GM23338 (cell line): ENCODE data around the gene YPEL3. TPM values are rescaled to one million over a fixed set of nuclear protein-coding genes. Genes with fewer than 3 reads are reported as not detected.

Experiments
- ATAC-seq: fragments of 200-7000 bp; cut with Tn5 transposase; 3 replicates; pipeline ENCODE4 v1.9.1; 2020
- DNase-seq: peaks from one replicate; pipeline ENCODE4 v3.0.0-alpha.2; 2015; ENCODE audit warnings: low spot score
- H2AFZ ChIP-seq: fragments of 200-600 bp; sonication (generic); 2 replicates; pipeline ENCODE4 v1.8.0; 2016; ENCODE audit warnings: antibody characterized with exemption, mild to moderate bottlenecking, moderate library complexity
- H3F3A ChIP-seq: fragments of 200-600 bp; sonication (generic); replicated peaks from 2 replicates; pipeline ENCODE4 v1.8.0; 2017; ENCODE audit warnings: antibody characterized with exemption, mixed run types, low read depth
- H3K27ac ChIP-seq: fragments of 200-600 bp; sonication (generic); 2 replicates; pipeline ENCODE4 v1.6.1; 2016; ENCODE audit warnings: low read depth
- H3K27me3 ChIP-seq: fragments of 200-600 bp; sonication (generic); 2 replicates; pipeline ENCODE4 v1.8.0; 2016; ENCODE audit warnings: mild to moderate bottlenecking, mixed run types, moderate library complexity; ENCODE audit not compliant: insufficient read depth
- H3K36me3 ChIP-seq: fragments of 200-600 bp; sonication (generic); 2 replicates; pipeline ENCODE4 v1.8.0; 2016; ENCODE audit warnings: mild to moderate bottlenecking; ENCODE audit not compliant: insufficient read depth
- H3K4me1 ChIP-seq: fragments of 200-600 bp; sonication (generic); 2 replicates; pipeline ENCODE4 v1.8.0; 2016; ENCODE audit warnings: mild to moderate bottlenecking, moderate library complexity; ENCODE audit not compliant: insufficient read depth
- H3K4me2 ChIP-seq: fragments of 200-600 bp; sonication (generic); 2 replicates; pipeline ENCODE4 v1.7.1; 2017; ENCODE audit warnings: mixed run types
- H3K4me3 ChIP-seq: fragments of 200-600 bp; sonication (generic); 2 replicates; pipeline ENCODE4 v1.6.1; 2016; ENCODE audit warnings: mixed run types
- H3K79me2 ChIP-seq: fragments of 200-600 bp; sonication (generic); replicated peaks from 2 replicates; pipeline ENCODE4 v1.8.0; 2017; ENCODE audit warnings: mild to moderate bottlenecking; ENCODE audit not compliant: insufficient read depth
- H3K9me2 ChIP-seq: fragments of 200-600 bp; sonication (generic); 2 replicates; pipeline ENCODE4 v1.8.0; 2017; ENCODE audit not compliant: insufficient read depth
- H4K20me1 ChIP-seq: fragments of 200-600 bp; sonication (generic); replicated peaks from 2 replicates; pipeline ENCODE4 v1.8.0; 2017; ENCODE audit warnings: mild to moderate bottlenecking; ENCODE audit not compliant: insufficient read depth
- H3K27ac Mint-ChIP-seq: 2 replicates; pipeline ENCODE4 v1.8.0; 2020; ENCODE audit warnings: inconsistent platforms, mild to moderate bottlenecking, moderate library complexity, mixed read lengths
- H3K27me3 Mint-ChIP-seq: 3 replicates; pipeline ENCODE4 v1.8.0; 2022; ENCODE audit warnings: low read depth, mild to moderate bottlenecking, moderate library complexity, mixed read lengths, inconsistent platforms; ENCODE audit not compliant: insufficient read depth, poor library complexity
- H3K36me3 Mint-ChIP-seq: 3 replicates; pipeline ENCODE4 v1.8.0; 2021; ENCODE audit warnings: low read depth, mild to moderate bottlenecking, inconsistent platforms, moderate library complexity, mixed read lengths
- H3K4me1 Mint-ChIP-seq: 3 replicates; pipeline ENCODE4 v1.8.0; 2020; ENCODE audit warnings: mild to moderate bottlenecking, inconsistent platforms, mixed read lengths
- H3K4me3 Mint-ChIP-seq: 3 replicates; pipeline ENCODE4 v1.8.0; 2021; ENCODE audit warnings: moderate library complexity, mild to moderate bottlenecking, inconsistent platforms, mixed read lengths
- H3K9me3 Mint-ChIP-seq: 3 replicates; pipeline ENCODE4 v1.8.0; 2020; ENCODE audit warnings: moderate library complexity, mild to moderate bottlenecking, inconsistent platforms, mixed read lengths
- CREB1 ChIP-seq: fragments of 250-450 bp; sonication (Bioruptor Pico); IDR thresholded peaks from 2 replicates; pipeline ENCODE4 v1.5.0; 2020; ENCODE audit warnings: low read depth, mild to moderate bottlenecking, moderate library complexity
- EZH2phosphoT487 ChIP-seq: fragments of 200-600 bp; sonication (generic); IDR thresholded peaks from one replicate; pipeline ENCODE4 v1.8.1; 2018; ENCODE audit warnings: antibody characterized with exemption; ENCODE audit not compliant: unreplicated experiment
- NANOG ChIP-seq: IDR thresholded peaks from 2 replicates; pipeline ENCODE4 v1.6.1; 2016; ENCODE audit warnings: antibody characterized with exemption, borderline replicate concordance
- STAT1 ChIP-seq: IDR thresholded peaks from one replicate; pipeline ENCODE4 v1.6.1; 2016; ENCODE audit warnings: antibody characterized with exemption; ENCODE audit not compliant: unreplicated experiment
- ZNF114 ChIP-seq: fragments of 250-450 bp; sonication (Bioruptor Pico); IDR thresholded peaks from 2 replicates; pipeline ENCODE4 v1.5.0; 2020; ENCODE audit warnings: mild to moderate bottlenecking, moderate library complexity
- ZNF331 ChIP-seq: fragments of 250-450 bp; sonication (Bioruptor Pico); IDR thresholded peaks from 2 replicates; pipeline ENCODE4 v1.5.0; 2020; ENCODE audit warnings: low read depth, mild to moderate bottlenecking, moderate library complexity
- polyA plus RNA-seq: library from polyadenylated mRNA; unstranded; fragments of >200 nt; fragmentation: Nextera tagmentation; extraction: Ambion mirVana; gene quantifications from 2 replicates; pipeline ENCODE4 v1.2.1, GENCODE V29; 2016
- total RNA-seq: library from RNA; depleted of rRNA; stranded (reverse); fragments of >200 nt; shearing (Covaris generic); gene quantifications from 2 replicates; pipeline ENCODE4 v1.2.3, GENCODE V29; 2014
- TF ChIP-seq, protein P1 (sequence below): fragments of 250-450 bp; sonication (Bioruptor Pico); IDR thresholded peaks from 2 replicates; pipeline ENCODE4 v1.5.0; 2020; ENCODE audit warnings: mild to moderate bottlenecking, moderate library complexity

Gene YPEL3
- total and polyA plus RNA-seq, 2 experiments from 2014 or later = 27.8 to 86.1 TPM

DNA sequence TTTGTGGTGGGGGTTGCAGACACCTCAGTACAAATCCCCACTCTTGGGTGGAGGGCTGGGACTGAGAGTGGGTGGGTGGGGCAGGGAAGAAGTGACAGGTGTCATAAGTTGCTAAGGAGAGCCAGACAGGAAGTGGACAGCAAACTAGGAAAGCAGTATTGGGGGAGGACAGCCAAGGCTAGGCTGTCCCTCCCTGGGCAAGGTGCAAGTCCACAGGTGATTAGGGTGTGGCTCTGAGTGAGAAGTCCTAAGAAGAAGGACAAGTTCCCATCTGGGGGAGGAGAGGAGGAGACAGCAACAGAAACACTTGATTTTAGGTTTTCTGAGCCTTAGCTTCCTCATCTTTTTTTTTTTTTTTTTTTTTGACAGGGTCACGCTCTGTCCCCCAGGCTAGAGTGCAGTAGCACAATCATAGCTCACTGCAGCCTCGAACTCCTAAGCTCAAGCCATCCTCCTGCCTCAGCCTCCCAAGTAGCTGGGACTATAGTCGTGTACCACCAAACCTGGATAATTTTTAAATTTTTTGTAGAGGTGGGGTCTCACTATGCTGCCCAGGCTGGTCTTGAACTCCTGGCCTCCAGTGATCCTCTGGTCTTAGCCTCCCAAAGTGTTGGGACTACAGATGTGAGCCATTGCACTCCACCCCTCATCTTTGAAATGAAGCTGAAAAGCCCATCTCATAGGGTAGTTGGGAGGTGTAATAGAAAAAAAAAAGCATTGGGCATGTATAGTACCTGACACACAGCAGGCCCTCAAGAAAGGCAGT, 24.5 kb upstream of the YPEL3 start:
- no peak overlapping the region for H2AFZ ChIP-seq
- H3K4me3 ChIP-seq = no peak overlapping the region
- no peaks in the 10 kb centered on the region for H3K79me2 ChIP-seq
- no peaks in the 10 kb centered on the region for H4K20me1 ChIP-seq
- no peaks in the 10 kb centered on the region for H3K36me3 ChIP-seq
- no peaks in the 10 kb centered on the region for H3K27me3 ChIP-seq
- no peak overlapping the region for H3K27ac ChIP-seq
- Mint-ChIP-seq H3K4me1 (peaks cover 4% of the 10 kb centered on the region; the same call in 2 of the 3 replicates), H3K27ac (no peak overlapping the region), H3K27me3 (peaks cover 9% of the 10 kb centered on the region), H3K4me3 (no peak overlapping the region), H3K36me3 (no peaks in the 10 kb centered on the region), H3K9me3 (no peaks in the 10 kb centered on the region)
- H3K4me2 ChIP-seq = no peak overlapping the region
- DNase-seq (no peak), ATAC-seq (no peak)
- TF ChIP-seq NANOG (no peak), CREB1 (no peak), ZNF114 (CRISPR knock-in tag) (no peak), ZNF331 (CRISPR knock-in tag) (no peak), EZH2phosphoT487 (no peak), STAT1 (no peak)
- TF ChIP-seq, protein P1, sequence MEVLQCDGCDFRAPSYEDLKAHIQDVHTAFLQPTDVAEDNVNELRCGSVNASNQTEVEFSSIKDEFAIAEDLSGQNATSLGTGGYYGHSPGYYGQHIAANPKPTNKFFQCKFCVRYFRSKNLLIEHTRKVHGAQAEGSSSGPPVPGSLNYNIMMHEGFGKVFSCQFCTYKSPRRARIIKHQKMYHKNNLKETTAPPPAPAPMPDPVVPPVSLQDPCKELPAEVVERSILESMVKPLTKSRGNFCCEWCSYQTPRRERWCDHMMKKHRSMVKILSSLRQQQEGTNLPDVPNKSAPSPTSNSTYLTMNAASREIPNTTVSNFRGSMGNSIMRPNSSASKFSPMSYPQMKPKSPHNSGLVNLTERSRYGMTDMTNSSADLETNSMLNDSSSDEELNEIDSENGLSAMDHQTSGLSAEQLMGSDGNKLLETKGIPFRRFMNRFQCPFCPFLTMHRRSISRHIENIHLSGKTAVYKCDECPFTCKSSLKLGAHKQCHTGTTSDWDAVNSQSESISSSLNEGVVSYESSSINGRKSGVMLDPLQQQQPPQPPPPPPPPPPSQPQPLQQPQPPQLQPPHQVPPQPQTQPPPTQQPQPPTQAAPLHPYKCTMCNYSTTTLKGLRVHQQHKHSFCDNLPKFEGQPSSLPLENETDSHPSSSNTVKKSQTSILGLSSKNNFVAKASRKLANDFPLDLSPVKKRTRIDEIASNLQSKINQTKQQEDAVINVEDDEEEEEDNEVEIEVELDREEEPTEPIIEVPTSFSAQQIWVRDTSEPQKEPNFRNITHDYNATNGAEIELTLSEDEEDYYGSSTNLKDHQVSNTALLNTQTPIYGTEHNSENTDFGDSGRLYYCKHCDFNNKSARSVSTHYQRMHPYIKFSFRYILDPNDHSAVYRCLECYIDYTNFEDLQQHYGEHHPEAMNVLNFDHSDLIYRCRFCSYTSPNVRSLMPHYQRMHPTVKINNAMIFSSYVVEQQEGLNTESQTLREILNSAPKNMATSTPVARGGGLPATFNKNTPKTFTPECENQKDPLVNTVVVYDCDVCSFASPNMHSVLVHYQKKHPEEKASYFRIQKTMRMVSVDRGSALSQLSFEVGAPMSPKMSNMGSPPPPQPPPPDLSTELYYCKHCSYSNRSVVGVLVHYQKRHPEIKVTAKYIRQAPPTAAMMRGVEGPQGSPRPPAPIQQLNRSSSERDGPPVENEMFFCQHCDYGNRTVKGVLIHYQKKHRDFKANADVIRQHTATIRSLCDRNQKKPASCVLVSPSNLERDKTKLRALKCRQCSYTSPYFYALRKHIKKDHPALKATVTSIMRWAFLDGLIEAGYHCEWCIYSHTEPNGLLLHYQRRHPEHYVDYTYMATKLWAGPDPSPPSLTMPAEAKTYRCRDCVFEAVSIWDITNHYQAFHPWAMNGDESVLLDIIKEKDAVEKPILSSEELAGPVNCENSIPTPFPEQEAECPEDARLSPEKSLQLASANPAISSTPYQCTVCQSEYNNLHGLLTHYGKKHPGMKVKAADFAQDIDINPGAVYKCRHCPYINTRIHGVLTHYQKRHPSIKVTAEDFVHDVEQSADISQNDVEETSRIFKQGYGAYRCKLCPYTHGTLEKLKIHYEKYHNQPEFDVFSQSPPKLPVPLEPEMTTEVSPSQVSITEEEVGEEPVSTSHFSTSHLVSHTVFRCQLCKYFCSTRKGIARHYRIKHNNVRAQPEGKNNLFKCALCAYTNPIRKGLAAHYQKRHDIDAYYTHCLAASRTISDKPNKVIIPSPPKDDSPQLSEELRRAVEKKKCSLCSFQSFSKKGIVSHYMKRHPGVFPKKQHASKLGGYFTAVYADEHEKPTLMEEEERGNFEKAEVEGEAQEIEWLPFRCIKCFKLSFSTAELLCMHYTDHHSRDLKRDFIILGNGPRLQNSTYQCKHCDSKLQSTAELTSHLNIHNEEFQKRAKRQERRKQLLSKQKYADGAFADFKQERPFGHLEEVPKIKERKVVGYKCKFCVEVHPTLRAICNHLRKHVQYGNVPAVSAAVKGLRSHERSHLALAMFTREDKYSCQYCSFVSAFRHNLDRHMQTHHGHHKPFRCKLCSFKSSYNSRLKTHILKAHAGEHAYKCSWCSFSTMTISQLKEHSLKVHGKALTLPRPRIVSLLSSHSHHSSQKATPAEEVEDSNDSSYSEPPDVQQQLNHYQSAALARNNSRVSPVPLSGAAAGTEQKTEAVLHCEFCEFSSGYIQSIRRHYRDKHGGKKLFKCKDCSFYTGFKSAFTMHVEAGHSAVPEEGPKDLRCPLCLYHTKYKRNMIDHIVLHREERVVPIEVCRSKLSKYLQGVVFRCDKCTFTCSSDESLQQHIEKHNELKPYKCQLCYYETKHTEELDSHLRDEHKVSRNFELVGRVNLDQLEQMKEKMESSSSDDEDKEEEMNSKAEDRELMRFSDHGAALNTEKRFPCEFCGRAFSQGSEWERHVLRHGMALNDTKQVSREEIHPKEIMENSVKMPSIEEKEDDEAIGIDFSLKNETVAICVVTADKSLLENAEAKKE (CRISPR knock-in tag) = no peak
- no peaks in the 10 kb centered on the region for H3F3A ChIP-seq
- peaks cover 3% of the 10 kb centered on the region; the same call in 1 of the 2 replicates for H3K4me1 ChIP-seq
- H3K9me2 ChIP-seq = no peaks in the 10 kb centered on the region
